NCI-H2171 (cell line): Measurements from ENCODE around the gene ADAM10.
"Not testable (repeated sequence)": the region's sequence is repeated elsewhere in the genome, so short reads cannot be mapped to it uniquely, and the experiment has no call there.

Source experiments
- DNase-seq: peaks from one replicate; lab custom pipeline; 2025; lab: John Stamatoyannopoulos, UW

ADAM10 gene

GRCh38 chr15:58749532-58750337 lies at the start of gene ADAM10:
TSS of gene ADAM10 (minus strand) at chr15:58749707. CDS start at chr15:58749534, 173 bp downstream.
- DNase-seq = peak; percentile 98

GRCh38 chr15:58797505-58797904 lies 48.0 kb upstream of the ADAM10 start:
- no peak for DNase-seq

- no peak for DNase-seq
These were observed 46.3 kb upstream of the ADAM10 start for GRCh38 chr15:58795825-58796224.

- no peak for DNase-seq
These were observed 44.4 kb upstream of the ADAM10 start for GRCh38 chr15:58793862-58794261.

- DNase-seq = no peak
These were observed 38.7 kb upstream of the ADAM10 start for GRCh38 chr15:58788056-58788710.

- no peak for DNase-seq
These were observed 35.8 kb upstream of the ADAM10 start for GRCh38 chr15:58785355-58785754.

- no peak for DNase-seq
These were observed 30.0 kb upstream of the ADAM10 start for GRCh38 chr15:58779554-58779953.

- DNase-seq = no peak
These were observed 27.6 kb upstream of the ADAM10 start for GRCh38 chr15:58777107-58777506.

GRCh38 chr15:58775402-58775801 lies 25.9 kb upstream of the ADAM10 start:
- DNase-seq = no peak

GRCh38 chr15:58773024-58773423 lies 23.5 kb upstream of the ADAM10 start:
- no peak for DNase-seq

- peak; percentile 33 for DNase-seq
These were observed 22.2 kb upstream of the ADAM10 start for GRCh38 chr15:58771621-58772250.

GRCh38 chr15:58770857-58771620 lies 21.5 kb upstream of the ADAM10 start, which contains the start of gene MINDY2:
TSS of gene MINDY2 (plus strand) at chr15:58771302. CDS start at chr15:58771396, 94 bp downstream.
- DNase-seq = peak; percentile 99

GRCh38 chr15:58770519-58770856 lies 21.0 kb upstream of the ADAM10 start:
- no peak for DNase-seq

GRCh38 chr15:58768601-58769004 lies 19.1 kb upstream of the ADAM10 start:
- not testable (repeated sequence) for DNase-seq

- no peak for DNase-seq
These were observed 16.8 kb upstream of the ADAM10 start for GRCh38 chr15:58766290-58766689.

- DNase-seq = no peak
These were observed 15.0 kb upstream of the ADAM10 start for GRCh38 chr15:58764468-58764867.

- peak; percentile 86 for DNase-seq
These were observed 13.2 kb upstream of the ADAM10 start for GRCh38 chr15:58762731-58763130.

GRCh38 chr15:58762285-58762684 lies 12.8 kb upstream of the ADAM10 start:
- DNase-seq = no peak

- no peak for DNase-seq
These were observed 11.5 kb upstream of the ADAM10 start for GRCh38 chr15:58761010-58761388.

GRCh38 chr15:58760385-58761009 lies 11.0 kb upstream of the ADAM10 start:
- DNase-seq = no peak

GRCh38 chr15:58758141-58758540 lies 8.6 kb upstream of the ADAM10 start:
- no peak for DNase-seq

GRCh38 chr15:58755956-58756355 lies 6.4 kb upstream of the ADAM10 start:
- DNase-seq = no peak
